CD14-positive monocyte (primary cell): Measurements from ENCODE around the gene SSB. TPM values are rescaled to one million over a fixed set of nuclear protein-coding genes. Genes with fewer than 3 reads are reported as not detected.
"Not testable (repeated sequence)": the region's sequence is repeated elsewhere in the genome, so short reads cannot be mapped to it uniquely, and the experiment has no call there.

Experiments
- DNase-seq, 3 donors: peaks; one replicate each; pipeline ENCODE4 v3.0.0-alpha.2; 2011 to 2022
- H2AFZ ChIP-seq: 2 replicates; pipeline ENCODE4 v1.6.0; 2012; ENCODE audit warnings: mild to moderate bottlenecking, low read depth, low read length, inconsistent platforms; ENCODE audit not compliant: insufficient read depth, poor library complexity, severe bottlenecking
- H3K27ac ChIP-seq, 2 donors: 1 replicate in 1 of 2; 2 replicates in 1 of 2; pipeline ENCODE4 v1.5.1; 2012 to 2013; ENCODE audit warnings: low read length in 2 of 2, control low read depth in 1 of 2, inconsistent platforms in 1 of 2, low read depth in 1 of 2, mild to moderate bottlenecking in 1 of 2
- H3K27me3 ChIP-seq, 2 donors: one replicate each; pipeline versions ENCODE4 v1.6.0 to v1.6.1; 2011 to 2013; ENCODE audit warnings: low read length in 2 of 2; ENCODE audit not compliant: control insufficient read depth in 2 of 2, insufficient read depth in 2 of 2
- H3K36me3 ChIP-seq, 2 donors: replicated peaks in 1 of 2; 1 replicate in 1 of 2; 2 replicates in 1 of 2; pipeline versions ENCODE4 v1.5.1 to v1.6.1; 2012 to 2013; ENCODE audit warnings: low read length in 2 of 2, control low read depth in 1 of 2, inconsistent platforms in 1 of 2, mild to moderate bottlenecking in 1 of 2; ENCODE audit not compliant: insufficient read depth in 2 of 2, control insufficient read depth in 1 of 2
- H3K4me1 ChIP-seq, 2 donors: 1 replicate in 1 of 2; 2 replicates in 1 of 2; pipeline versions ENCODE4 v1.5.1 to v1.6.1; 2012 to 2013; ENCODE audit warnings: low read length in 2 of 2, control low read depth in 1 of 2, inconsistent platforms in 1 of 2, mild to moderate bottlenecking in 1 of 2, moderate library complexity in 1 of 2; ENCODE audit not compliant: insufficient read depth in 2 of 2, control insufficient read depth in 1 of 2
- H3K4me2 ChIP-seq: replicated peaks from 2 replicates; pipeline ENCODE3; 2012; ENCODE audit warnings: low read length, moderate library complexity, mild to moderate bottlenecking; ENCODE audit not compliant: poor library complexity, severe bottlenecking; ENCODE audit errors: extremely low read depth
- H3K4me3 ChIP-seq, 3 experiments: fragments of 200-600 bp in 1 of 3; sonication (generic) in 1 of 3; replicated peaks in 1 of 3; 1 replicate in 2 of 3; 2 replicates in 1 of 3; pipeline ENCODE4 v1.5.1; 2011 to 2013; ENCODE audit warnings: low read length in 3 of 3, mild to moderate bottlenecking in 3 of 3, control low read depth in 2 of 3, low read depth in 2 of 3, inconsistent platforms in 1 of 3, moderate library complexity in 1 of 3
- H3K79me2 ChIP-seq: 2 replicates; pipeline ENCODE4 v1.6.0; 2012; ENCODE audit warnings: mild to moderate bottlenecking, control low read depth, inconsistent platforms, low read length, moderate library complexity; ENCODE audit not compliant: insufficient read depth
- H3K9ac ChIP-seq: 2 replicates; pipeline ENCODE4 v1.6.0; 2017; ENCODE audit warnings: low read length, mild to moderate bottlenecking; ENCODE audit not compliant: insufficient read depth, poor library complexity, severe bottlenecking
- H3K9me3 ChIP-seq, 2 donors: replicated peaks in 1 of 2; 1 replicate in 1 of 2; 2 replicates in 1 of 2; pipeline versions ENCODE4 v1.5.1 to v1.6.1; 2012 to 2013; ENCODE audit warnings: low read length in 2 of 2, control low read depth in 1 of 2; ENCODE audit not compliant: control insufficient read depth in 1 of 2, insufficient read depth in 1 of 2
- H4K20me1 ChIP-seq: 2 replicates; pipeline ENCODE4 v1.6.0; 2012; ENCODE audit warnings: mild to moderate bottlenecking, low read length, control low read depth, moderate library complexity; ENCODE audit not compliant: insufficient read depth
- H3K27ac Mint-ChIP-seq, 7 donors: one replicate each; pipeline ENCODE4 v1.8.0; 2020; ENCODE audit warnings: mild to moderate bottlenecking in 7 of 7, mixed read lengths in 7 of 7, moderate library complexity in 6 of 7, inconsistent platforms in 2 of 7
- H3K27me3 Mint-ChIP-seq, 3 donors: one replicate each; pipeline ENCODE4 v1.8.0; 2021 to 2022; ENCODE audit warnings: low read depth in 3 of 3, mild to moderate bottlenecking in 3 of 3, mixed read lengths in 3 of 3, moderate library complexity in 3 of 3, inconsistent platforms in 1 of 3
- H3K36me3 Mint-ChIP-seq, 2 donors: one replicate each; pipeline ENCODE4 v1.8.0; 2020; ENCODE audit warnings: mixed read lengths in 2 of 2, inconsistent platforms in 1 of 2, mild to moderate bottlenecking in 1 of 2
- H3K4me1 Mint-ChIP-seq: one replicate; pipeline ENCODE4 v1.8.0; 2020; ENCODE audit warnings: mild to moderate bottlenecking, mixed read lengths
- H3K4me3 Mint-ChIP-seq, 2 donors: one replicate each; pipeline ENCODE4 v1.8.0; 2020; ENCODE audit warnings: mild to moderate bottlenecking in 2 of 2, mixed read lengths in 2 of 2, moderate library complexity in 1 of 2
- H3K9me3 Mint-ChIP-seq, 7 donors: one replicate each; pipeline ENCODE4 v1.8.0; 2020 to 2022; ENCODE audit warnings: mixed read lengths in 7 of 7, mild to moderate bottlenecking in 6 of 7, moderate library complexity in 6 of 7, inconsistent platforms in 2 of 7
- CTCF ChIP-seq: fragments of 200-600 bp; IDR thresholded peaks from one replicate; pipeline ENCODE4 v1.8.0; 2022; ENCODE audit warnings: antibody characterized with exemption, mild to moderate bottlenecking
- WGBS: methylation state at CpG from one replicate; pipeline ENCODE4 v1.1.5; 2013; ENCODE audit warnings: missing lambda C conversion rate; ENCODE audit not compliant: insufficient coverage; 5-methylcytosine and 5-hydroxymethylcytosine counted together
- intact Hi-C, 2 donors: fragments of 100-400 bp; cut with micrococcal nuclease; formaldehyde crosslinking; loops; one replicate each; pipeline versions ENCODE4 v1.15.0 to v1.15.1; 2023
- polyA plus RNA-seq, 3 donors: library from polyadenylated mRNA; depleted of rRNA in 1 of 3; unstranded in 2 of 3; stranded (reverse) in 1 of 3; fragments of 300-500 nt in 2 of 3; fragments of >200 nt in 1 of 3; fragmentation: Illumina TruSeq in 2 of 3; gene quantifications; 1 replicate in 2 of 3; 2 replicates in 1 of 3; pipeline ENCODE4 v1.2.3, GENCODE V29; 2012 to 2021

The SSB gene
- polyA plus RNA-seq, 3 donors, result 32.6 to 88.7 (median 60.2) TPM

GRCh38 chr2:169849710-169850109 lies 51.0 kb downstream of the SSB start:
- Histone ChIP-seq H2AFZ (no peak overlapping the region), H3K4me3 (no peak overlapping the region), H3K27ac (no peak overlapping the region), H3K9ac (no peak overlapping the region), H3K4me1 (peaks cover 0 to 3% of the 10 kb centered on the region in 2 donors), H3K79me2 (peaks cover 27% of the 10 kb centered on the region), H3K36me3 (peaks cover 4 to 20% of the 10 kb centered on the region in 2 donors), H3K9me3 (peaks cover 10 to 20% of the 10 kb centered on the region in 2 donors), H3K4me2 (no peak overlapping the region), H4K20me1 (peaks cover 31% of the 10 kb centered on the region), H3K27me3 (no peaks in the 10 kb centered on the region)
- Mint-ChIP-seq H3K27me3 (no peaks in the 10 kb centered on the region), H3K4me3 (no peak overlapping the region), H3K27ac (no peak overlapping the region), H3K9me3 (peaks cover 9 to 19% (median 16%) of the 10 kb centered on the region in 7 donors), H3K36me3 (peaks cover 24 to 57% of the 10 kb centered on the region in 2 donors), H3K4me1 (peaks cover 11% of the 10 kb centered on the region)
- no CpG with 5 or more reads among the region's 1 CpG for WGBS
- intact Hi-C loops, result no loop called here
- DNase-seq, result no peak
- no peak for TF ChIP-seq CTCF

- H2AFZ ChIP-seq, result no peak overlapping the region
- TF ChIP-seq CTCF, result no peak
- H3K36me3 ChIP-seq, result peaks cover 4 to 20% of the 10 kb centered on the region in 2 donors
- H3K79me2 ChIP-seq, result peaks cover 20% of the 10 kb centered on the region
- H3K4me2 ChIP-seq, result no peak overlapping the region
- no peak for DNase-seq
- peaks cover 10 to 25% of the 10 kb centered on the region in 2 donors for H3K9me3 ChIP-seq
- H3K27ac ChIP-seq, result peak overlapping the region in 1 of 2 donors; percentile 9
- peaks cover 11% of the 10 kb centered on the region for H3K4me1 Mint-ChIP-seq
- no peak overlapping the region for H3K4me3 ChIP-seq
- H3K9ac ChIP-seq, result no peak overlapping the region
- peaks cover 24 to 42% of the 10 kb centered on the region in 2 donors for H3K36me3 Mint-ChIP-seq
- intact Hi-C loops, result no loop called here
- H3K4me1 ChIP-seq, result peaks cover 0 to 3% of the 10 kb centered on the region in 2 donors
- H3K9me3 Mint-ChIP-seq, result peaks cover 10 to 28% (median 26%) of the 10 kb centered on the region in 7 donors
- H3K27ac Mint-ChIP-seq, result peak overlapping the region in 4 of 7 donors; percentile 25 to 38 (median 32)
- WGBS, result 100% methylated on average over 1 of the region's 4 CpGs
- H3K27me3 Mint-ChIP-seq, result peaks cover 0 to 3% (median 0%) of the 10 kb centered on the region in 3 donors
- no peak overlapping the region for H3K4me3 Mint-ChIP-seq
- H3K27me3 ChIP-seq, result no peaks in the 10 kb centered on the region
- peaks cover 23% of the 10 kb centered on the region for H4K20me1 ChIP-seq
Observed at GRCh38 chr2:169853041-169853668, 54.5 kb downstream of the SSB start.

- H3K4me3 ChIP-seq, H3K9ac ChIP-seq, H3K27ac ChIP-seq, H3K4me3 Mint-ChIP-seq, H2AFZ ChIP-seq, H3K4me2 ChIP-seq, H3K27ac Mint-ChIP-seq, H3K4me1 Mint-ChIP-seq, DNase-seq, H3K9me3 ChIP-seq, H3K36me3 ChIP-seq, H3K27me3 ChIP-seq, intact Hi-C loops, H3K27me3 Mint-ChIP-seq, H3K4me1 ChIP-seq: not testable (repeated sequence)
- Mint-ChIP-seq H3K9me3 (peaks cover 2 to 18% (median 14%) of the 10 kb centered on the region in 7 donors), H3K36me3 (peaks cover 21 to 34% of the 10 kb centered on the region in 2 donors)
- Histone ChIP-seq H4K20me1 (peaks cover 29% of the 10 kb centered on the region), H3K79me2 (peaks cover 22% of the 10 kb centered on the region)
- 97% methylated on average over 8 of the region's 42 CpGs for WGBS
Observed at GRCh38 chr2:169855281-169856258, 56.9 kb downstream of the SSB start.
